Ovary (tissue), 9 donors: Measurements from ENCODE around the gene PLXNA4. TPM values are rescaled to one million over a fixed set of nuclear protein-coding genes. Genes with fewer than 3 reads are reported as not detected.

Source experiments
- DNase-seq, 5 donors: peaks; one replicate each; pipeline ENCODE4 v3.0.0-alpha.2; 2019 to 2020
- H3K27ac ChIP-seq, 2 donors: fragments of 200-600 bp; one replicate each; pipeline versions ENCODE4 v1.5.1 to v1.8.0; 2019 to 2022
- H3K27me3 ChIP-seq: fragments of 200-600 bp; one replicate; pipeline ENCODE4 v1.8.0; 2022
- H3K36me3 ChIP-seq: fragments of 200-600 bp; sonication (generic); one replicate; pipeline ENCODE4 v1.5.1; 2019
- H3K4me1 ChIP-seq: one replicate; pipeline ENCODE4 v1.8.1; 2013; ENCODE audit warnings: mild to moderate bottlenecking, moderate library complexity; ENCODE audit not compliant: insufficient read depth
- H3K4me3 ChIP-seq: fragments of 200-600 bp; sonication (generic); one replicate; pipeline ENCODE4 v1.5.1; 2017
- H3K9me3 ChIP-seq, 2 donors: fragments of 200-600 bp in 1 of 2; sonication (generic) in 1 of 2; one replicate each; pipeline versions ENCODE4 v1.5.1 to v1.8.1; 2013 to 2019; ENCODE audit warnings: mild to moderate bottlenecking in 1 of 2, moderate library complexity in 1 of 2
- CTCF ChIP-seq, 3 donors: fragments of 450-650 bp in 2 of 3; fragments of 200-600 bp in 1 of 3; IDR thresholded peaks; one replicate each; pipeline versions ENCODE4 v1.5.1 to v1.8.0; 2016 to 2022; ENCODE audit warnings: antibody characterized with exemption in 3 of 3, mild to moderate bottlenecking in 1 of 3
- EP300 ChIP-seq: sonication (generic); formaldehyde crosslinking; IDR thresholded peaks from one replicate; pipeline ENCODE4 v1.6.1; 2017; ENCODE audit warnings: antibody characterized with exemption
- POLR2A ChIP-seq: fragments of 450-650 bp; IDR thresholded peaks from one replicate; pipeline ENCODE4 v1.6.1; 2017; ENCODE audit warnings: antibody characterized with exemption, mild to moderate bottlenecking, moderate library complexity
- WGBS, 3 donors: extraction: QIAGEN DNeasy Blood & Tissue Kit in 1 of 3; methylation state at CpG; one replicate each; pipeline versions ENCODE4 v1.1.5 to v1.1.7; 2013 to 2017; 5-methylcytosine and 5-hydroxymethylcytosine counted together
- intact Hi-C, 4 donors: fragments of 100-400 bp; cut with DNase I; formaldehyde crosslinking; loops; one replicate each; pipeline versions ENCODE4 v1.11.0 to v1.15.1; 2022 to 2023
- polyA plus RNA-seq, 2 donors: library from polyadenylated mRNA; stranded (reverse); fragments of 200-250 nt in 1 of 2; fragments of 350-450 nt in 1 of 2; fragmentation: Illumina TruSeq in 1 of 2; extraction: RNeasy Lipid Tissue Mini Kit (QIAGEN cat#74804) in 1 of 2; gene quantifications; one replicate each; pipeline ENCODE4 v1.2.3, GENCODE V29; 2013 to 2014
- total RNA-seq, 7 donors: library from RNA; depleted of rRNA in 2 of 7; stranded (reverse); fragments of >200 nt in 2 of 7; fragmentation: NEBNext Ultra II Directional in 3 of 7; extraction: Animal tissue kit (Norgen Biotek cat#: 25700) in 3 of 7; gene quantifications; one replicate each; pipeline versions ENCODE4 v1.1.0 to v1.2.4, GENCODE V29; 2016 to 2023
- donor health status: DM: no; HTN: no; CAD: no; lungs with moderate emphysema.
- donor health status: DM: no; HTN: no; CAD: no.
- donor health status: Bipolar disorder and iron deficiency.
- donor health status: DM: yes; HTN: yes; CAD: no.
- donor health status: DM: no; HTN: no; CAD: no.
- donor health status: DM: yes; HTN: yes; CAD: no.

Gene PLXNA4
- total and polyA plus RNA-seq, 9 donors, result 5.1 to 39.9 (median 11.4) TPM

- Histone ChIP-seq H3K36me3 (no peaks in the 10 kb centered on the region), H3K4me1 (peaks cover 3% of the 10 kb centered on the region), H3K4me3 (no peak overlapping the region), H3K27me3 (no peaks in the 10 kb centered on the region), H3K9me3 (no peaks in the 10 kb centered on the region), H3K27ac (no peak overlapping the region)
- intact Hi-C loops, result no loop called here
- no peak for TF ChIP-seq EP300
- TF ChIP-seq CTCF (IDR thresholded peaks at IDR 0.05), result no peak
- TF ChIP-seq POLR2A, result no peak
- DNase-seq, result no peak
- WGBS, 3 donors, result 56 to 72% (median 70%) methylated on average over 3 of the region's 3 CpGs
Measured at GRCh38 chr7:132499065-132499464, 77.2 kb downstream of the PLXNA4 start.

DNA sequence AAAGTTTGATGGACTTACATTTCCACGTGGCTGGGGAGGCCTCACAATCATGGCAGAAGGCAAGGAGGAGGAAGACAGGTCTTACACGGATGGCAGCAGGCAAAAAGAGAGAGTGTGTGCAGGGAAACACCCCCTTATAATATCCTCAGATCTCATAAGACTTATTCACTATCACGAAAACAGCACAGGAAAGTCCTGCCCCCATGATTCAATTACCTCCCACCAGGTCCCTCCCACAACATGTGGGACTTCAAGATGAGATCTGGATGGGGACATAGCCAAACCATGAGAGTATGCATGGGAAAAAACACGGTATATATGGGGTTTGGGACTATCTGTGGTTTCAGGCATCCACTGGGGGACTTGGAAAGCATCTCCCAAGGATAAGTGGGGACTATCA is 78.0 kb downstream of the PLXNA4 start:
- DNase-seq, result no peak
- no peaks in the 10 kb centered on the region for H3K27me3 ChIP-seq
- H3K4me3 ChIP-seq, result no peak overlapping the region
- 68 to 86% (median 72%) methylated on average over 4 of the region's 4 CpGs for WGBS, 3 donors
- peaks cover 3% of the 10 kb centered on the region for H3K4me1 ChIP-seq
- H3K36me3 ChIP-seq, result no peaks in the 10 kb centered on the region
- TF ChIP-seq EP300, result no peak
- TF ChIP-seq CTCF (IDR thresholded peaks at IDR 0.05), result no peak
- no peak for TF ChIP-seq POLR2A
- intact Hi-C loops, result no loop called here
- no peak overlapping the region for H3K27ac ChIP-seq
- H3K9me3 ChIP-seq, result no peaks in the 10 kb centered on the region

DNA sequence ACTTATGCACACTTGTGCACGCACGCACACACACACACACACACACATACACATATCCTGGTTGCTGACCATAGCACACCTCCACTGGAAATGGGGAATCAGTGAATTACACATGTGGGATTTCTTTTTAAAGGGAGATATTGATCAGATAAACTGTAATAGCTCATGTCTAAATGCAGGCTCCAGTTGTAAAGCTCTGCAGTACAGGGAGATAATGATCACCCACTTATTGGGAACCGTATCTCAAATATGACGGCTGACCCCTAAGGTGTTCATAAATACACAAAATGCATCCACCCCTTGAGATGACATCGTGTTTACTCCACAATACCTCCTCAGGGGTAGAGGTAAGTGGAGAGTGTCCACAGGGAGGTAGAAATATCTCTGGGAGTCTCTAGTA is 79.2 kb downstream of the PLXNA4 start:
- no peaks in the 10 kb centered on the region for H3K27me3 ChIP-seq
- H3K36me3 ChIP-seq, result no peaks in the 10 kb centered on the region
- no peak overlapping the region for H3K4me3 ChIP-seq
- peaks cover 3% of the 10 kb centered on the region for H3K4me1 ChIP-seq
- 84 to 91% (median 87%) methylated on average over 5 of the region's 5 CpGs for WGBS, 3 donors
- DNase-seq, result no peak
- TF ChIP-seq POLR2A, result no peak
- TF ChIP-seq CTCF (IDR thresholded peaks at IDR 0.05), result no peak
- no peak for TF ChIP-seq EP300
- intact Hi-C loops, result no loop called here
- H3K27ac ChIP-seq, result no peak overlapping the region
- no peaks in the 10 kb centered on the region for H3K9me3 ChIP-seq

DNA sequence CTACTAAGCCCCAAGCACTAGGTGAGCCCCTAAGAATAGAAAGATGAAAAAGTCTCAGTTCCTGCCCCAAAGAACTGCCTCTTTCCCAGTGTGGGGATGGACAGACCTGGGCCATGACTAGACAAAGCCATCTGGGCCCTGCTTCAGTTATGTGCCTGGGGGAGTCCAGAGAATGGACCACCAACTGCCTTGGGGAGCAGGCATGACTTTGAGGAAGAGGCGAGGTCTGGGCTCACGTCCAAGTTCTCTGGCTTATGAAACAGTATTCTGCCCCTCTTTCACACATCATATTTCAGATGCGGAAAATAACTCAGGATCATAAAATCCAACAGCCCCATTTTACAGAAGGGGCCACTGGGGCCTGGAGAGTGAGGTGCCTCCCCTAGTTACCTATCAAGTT is 80.3 kb downstream of the PLXNA4 start:
- Histone ChIP-seq H3K4me1 (peaks cover 3% of the 10 kb centered on the region), H3K9me3 (no peaks in the 10 kb centered on the region), H3K4me3 (no peak overlapping the region), H3K27ac (no peak overlapping the region), H3K27me3 (no peaks in the 10 kb centered on the region), H3K36me3 (no peaks in the 10 kb centered on the region)
- TF ChIP-seq EP300 (no peak), CTCF (IDR thresholded peaks at IDR 0.05) (no peak), POLR2A (no peak)
- DNase-seq, result no peak
- intact Hi-C loops, result no loop called here
- WGBS, 3 donors, result 71 to 73% (median 72%) methylated on average over 3 of the region's 3 CpGs

GRCh38 chr7:132494474-132494873 is 81.8 kb downstream of the PLXNA4 start:
- H3K27me3 ChIP-seq, result no peaks in the 10 kb centered on the region
- intact Hi-C loops, result no loop called here
- DNase-seq, result no peak
- H3K9me3 ChIP-seq, result no peaks in the 10 kb centered on the region
- H3K4me1 ChIP-seq, result peaks cover 3% of the 10 kb centered on the region
- 90 to 96% (median 94%) methylated on average over 12 of the region's 12 CpGs for WGBS, 3 donors
- H3K27ac ChIP-seq, result no peak overlapping the region
- H3K4me3 ChIP-seq, result no peak overlapping the region
- TF ChIP-seq EP300 (no peak), CTCF (IDR thresholded peaks at IDR 0.05) (no peak), POLR2A (no peak)
- H3K36me3 ChIP-seq, result no peaks in the 10 kb centered on the region
